OCI-LY1 (cell line): ENCODE data around the gene APOH.

Experiments
- H2AFZ ChIP-seq: fragments of 200-600 bp; sonication (generic), shearing (Covaris generic); 2 replicates; pipeline ENCODE4 v1.6.0; 2014; ENCODE audit warnings: antibody characterized with exemption, mild to moderate bottlenecking, low read length
- H3F3A ChIP-seq: fragments of 200-600 bp; sonication (generic), shearing (Covaris generic); 2 replicates; pipeline ENCODE4 v1.6.0; 2014; ENCODE audit warnings: mild to moderate bottlenecking, antibody characterized with exemption, low read length, moderate library complexity; ENCODE audit not compliant: insufficient read depth
- H3K27ac ChIP-seq: fragments of 200-600 bp; sonication (generic); 2 replicates; pipeline ENCODE4 v1.5.1; 2014; ENCODE audit warnings: low read length, mixed run types, mild to moderate bottlenecking, low read depth; ENCODE audit not compliant: poor library complexity, severe bottlenecking
- H3K27me3 ChIP-seq: fragments of 200-600 bp; sonication (generic); 2 replicates; pipeline ENCODE4 v1.6.0; 2014; ENCODE audit warnings: antibody characterized with exemption, mild to moderate bottlenecking, low read length, moderate library complexity; ENCODE audit not compliant: insufficient read depth
- H3K36me3 ChIP-seq: fragments of 200-600 bp; sonication (generic); 2 replicates; pipeline ENCODE4 v1.6.1; 2014; ENCODE audit warnings: mild to moderate bottlenecking, antibody characterized with exemption, low read length, moderate library complexity, mixed read lengths; ENCODE audit not compliant: insufficient read depth
- H3K4me1 ChIP-seq: fragments of 200-600 bp; sonication (generic); 2 replicates; pipeline ENCODE4 v1.5.1; 2014; ENCODE audit warnings: mild to moderate bottlenecking, low read length, moderate library complexity; ENCODE audit not compliant: insufficient read depth, severe bottlenecking
- H3K4me2 ChIP-seq: fragments of 200-600 bp; sonication (generic), shearing (Covaris generic); 2 replicates; pipeline ENCODE4 v1.6.1; 2014; ENCODE audit warnings: low read length
- H3K4me3 ChIP-seq: fragments of 200-600 bp; sonication (generic); 2 replicates; pipeline ENCODE4 v1.5.1; 2014; ENCODE audit warnings: low read length, low read depth, mild to moderate bottlenecking, mixed read lengths; ENCODE audit not compliant: poor library complexity, severe bottlenecking
- H3K79me2 ChIP-seq: fragments of 200-600 bp; shearing (Covaris generic); 2 replicates; pipeline ENCODE4 v1.6.1; 2016; ENCODE audit warnings: mixed run types, low read length, mixed read lengths; ENCODE audit not compliant: insufficient read depth
- H3K9ac ChIP-seq: fragments of 200-600 bp; sonication (generic), shearing (Covaris generic); 2 replicates; pipeline ENCODE4 v1.6.1; 2014; ENCODE audit warnings: mild to moderate bottlenecking, low read length, mixed read lengths
- H3K9me2 ChIP-seq: fragments of 200-600 bp; sonication (generic), shearing (Covaris generic); 2 replicates; pipeline ENCODE4 v1.6.1; 2014; ENCODE audit warnings: low read depth, mild to moderate bottlenecking, low read length, mixed read lengths
- H3K9me3 ChIP-seq: fragments of 200-600 bp; shearing (Covaris generic); 2 replicates; pipeline ENCODE4 v1.6.1; 2014; ENCODE audit warnings: low read length, mixed read lengths
- H4K20me1 ChIP-seq: fragments of 200-600 bp; sonication (generic), shearing (Covaris generic); 2 replicates; pipeline ENCODE4 v1.6.0; 2016; ENCODE audit warnings: mild to moderate bottlenecking, low read length; ENCODE audit not compliant: insufficient read depth
- EZH2 ChIP-seq: fragments of 200-600 bp; sonication (generic), shearing (Covaris generic); IDR thresholded peaks from 2 replicates; pipeline ENCODE4 v1.8.0; 2017; ENCODE audit warnings: borderline replicate concordance, mixed run types, mild to moderate bottlenecking, antibody characterized with exemption, low read length, moderate library complexity, mixed read lengths
- TF ChIP-seq, protein P1 (sequence below): fragments of 200-600 bp; sonication (generic), shearing (Covaris generic); IDR thresholded peaks from 2 replicates; pipeline ENCODE4 v1.5.1; 2017; ENCODE audit warnings: mild to moderate bottlenecking, antibody characterized with exemption, low read length, moderate library complexity, mixed read lengths

Gene APOH

DNA sequence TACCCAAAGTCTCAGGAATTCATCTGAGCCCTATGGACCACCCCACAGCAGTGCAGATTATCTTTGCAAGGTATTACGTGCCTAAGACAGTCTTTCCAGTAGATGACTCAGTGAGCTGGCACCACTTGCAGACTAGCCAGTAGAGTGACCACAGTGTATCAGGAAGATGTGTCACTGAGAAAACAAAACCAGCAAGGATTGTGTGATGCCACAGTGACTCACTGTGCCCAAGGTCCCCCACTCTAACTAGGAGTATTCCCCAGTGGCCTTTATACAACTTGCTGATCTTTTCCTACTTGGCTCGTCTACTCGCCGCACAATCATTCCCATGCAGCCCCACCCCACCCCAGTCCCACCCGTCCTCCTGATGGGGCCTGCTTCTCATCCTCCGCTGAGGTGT is 46.4 kb upstream of the APOH start:
- no peaks in the 10 kb centered on the region for H3K9me2 ChIP-seq
- no peak overlapping the region for H3K4me3 ChIP-seq
- no peak overlapping the region for H2AFZ ChIP-seq
- no peak overlapping the region for H3K27ac ChIP-seq
- peaks cover 3% of the 10 kb centered on the region; the same call in 1 of the 2 replicates for H3K27me3 ChIP-seq
- H3K9me3 ChIP-seq, result peaks cover 11% of the 10 kb centered on the region
- H3K9ac ChIP-seq, result no peak overlapping the region
- no peaks in the 10 kb centered on the region; the same call in 1 of the 2 replicates for H3K36me3 ChIP-seq
- no peaks in the 10 kb centered on the region for H3K79me2 ChIP-seq
- H3K4me1 ChIP-seq, result no peaks in the 10 kb centered on the region
- H3F3A ChIP-seq, result no peaks in the 10 kb centered on the region
- no peaks in the 10 kb centered on the region for H4K20me1 ChIP-seq
- TF ChIP-seq, protein P1, sequence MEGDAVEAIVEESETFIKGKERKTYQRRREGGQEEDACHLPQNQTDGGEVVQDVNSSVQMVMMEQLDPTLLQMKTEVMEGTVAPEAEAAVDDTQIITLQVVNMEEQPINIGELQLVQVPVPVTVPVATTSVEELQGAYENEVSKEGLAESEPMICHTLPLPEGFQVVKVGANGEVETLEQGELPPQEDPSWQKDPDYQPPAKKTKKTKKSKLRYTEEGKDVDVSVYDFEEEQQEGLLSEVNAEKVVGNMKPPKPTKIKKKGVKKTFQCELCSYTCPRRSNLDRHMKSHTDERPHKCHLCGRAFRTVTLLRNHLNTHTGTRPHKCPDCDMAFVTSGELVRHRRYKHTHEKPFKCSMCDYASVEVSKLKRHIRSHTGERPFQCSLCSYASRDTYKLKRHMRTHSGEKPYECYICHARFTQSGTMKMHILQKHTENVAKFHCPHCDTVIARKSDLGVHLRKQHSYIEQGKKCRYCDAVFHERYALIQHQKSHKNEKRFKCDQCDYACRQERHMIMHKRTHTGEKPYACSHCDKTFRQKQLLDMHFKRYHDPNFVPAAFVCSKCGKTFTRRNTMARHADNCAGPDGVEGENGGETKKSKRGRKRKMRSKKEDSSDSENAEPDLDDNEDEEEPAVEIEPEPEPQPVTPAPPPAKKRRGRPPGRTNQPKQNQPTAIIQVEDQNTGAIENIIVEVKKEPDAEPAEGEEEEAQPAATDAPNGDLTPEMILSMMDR, result no peak
- no peak for TF ChIP-seq EZH2
- H3K4me2 ChIP-seq, result no peak overlapping the region

GRCh38 chr17:66273586-66273848 is 44.3 kb upstream of the APOH start:
- no peak overlapping the region for H3K4me2 ChIP-seq
- no peaks in the 10 kb centered on the region for H3K79me2 ChIP-seq
- TF ChIP-seq, protein P1, result no peak
- no peak for TF ChIP-seq EZH2
- no peaks in the 10 kb centered on the region for H3K9me2 ChIP-seq
- peaks cover 3% of the 10 kb centered on the region; the same call in 1 of the 2 replicates for H3K27me3 ChIP-seq
- H3F3A ChIP-seq, result no peaks in the 10 kb centered on the region
- no peaks in the 10 kb centered on the region for H4K20me1 ChIP-seq
- H3K36me3 ChIP-seq, result no peaks in the 10 kb centered on the region; the same call in 1 of the 2 replicates
- H3K4me3 ChIP-seq, result no peak overlapping the region
- no peak overlapping the region for H3K27ac ChIP-seq
- H3K9ac ChIP-seq, result no peak overlapping the region
- H2AFZ ChIP-seq, result no peak overlapping the region
- no peaks in the 10 kb centered on the region for H3K4me1 ChIP-seq
- peaks cover 17% of the 10 kb centered on the region for H3K9me3 ChIP-seq

- no peak overlapping the region for H3K4me3 ChIP-seq
- H3K79me2 ChIP-seq, result no peaks in the 10 kb centered on the region
- no peaks in the 10 kb centered on the region for H3K4me1 ChIP-seq
- H2AFZ ChIP-seq, result no peak overlapping the region
- H3F3A ChIP-seq, result no peaks in the 10 kb centered on the region
- no peak overlapping the region for H3K9ac ChIP-seq
- H3K36me3 ChIP-seq, result no peaks in the 10 kb centered on the region; the same call in 1 of the 2 replicates
- H3K9me3 ChIP-seq, result peaks cover 17% of the 10 kb centered on the region
- no peaks in the 10 kb centered on the region for H3K9me2 ChIP-seq
- H4K20me1 ChIP-seq, result no peaks in the 10 kb centered on the region
- H3K27ac ChIP-seq, result no peak overlapping the region
- H3K4me2 ChIP-seq, result no peak overlapping the region
- TF ChIP-seq EZH2, result no peak
- TF ChIP-seq, protein P1, result no peak
- H3K27me3 ChIP-seq, result peaks cover 3% of the 10 kb centered on the region; the same call in 1 of the 2 replicates
These were observed 43.8 kb upstream of the APOH start for GRCh38 chr17:66272811-66273585.
